Calu3 (cell line): ENCODE results near the gene TRPC6. TPM values are rescaled to one million over a fixed set of nuclear protein-coding genes. Genes with fewer than 3 reads are reported as not detected.

Experiments
- BruUV-seq: library from RNA; stranded (reverse); fragments of 400-500 nt; replicated peaks from 2 replicates; lab custom pipeline; 2021; lab: Mats Ljungman, UMichigan
- CTCF ChIA-PET: fragments of 300-600 bp; sonication (Branson Sonifier 250); formaldehyde crosslinking; loops from one replicate; lab custom pipeline; 2022; ENCODE audit warnings: antibody characterized with exemption; lab: Charles Lee
- DNase-seq: peaks from one replicate; pipeline ENCODE4 v3.0.0; 2022
- H3K27ac Mint-ChIP-seq: one replicate; pipeline ENCODE4 v1.8.0; 2022; ENCODE audit warnings: mixed read lengths; ENCODE audit not compliant: unreplicated experiment
- H3K27me3 Mint-ChIP-seq: one replicate; pipeline ENCODE4 v1.8.0; 2022; ENCODE audit warnings: mixed read lengths; ENCODE audit not compliant: unreplicated experiment
- H3K36me3 Mint-ChIP-seq: one replicate; pipeline ENCODE4 v1.8.0; 2022; ENCODE audit warnings: mild to moderate bottlenecking, moderate library complexity, mixed read lengths; ENCODE audit not compliant: insufficient read depth, unreplicated experiment
- H3K4me1 Mint-ChIP-seq: one replicate; pipeline ENCODE4 v1.8.0; 2022; ENCODE audit warnings: mild to moderate bottlenecking, low read depth, mixed read lengths; ENCODE audit not compliant: unreplicated experiment
- H3K4me3 Mint-ChIP-seq: one replicate; pipeline ENCODE4 v1.8.0; 2022; ENCODE audit warnings: mild to moderate bottlenecking, low read depth, moderate library complexity, mixed read lengths; ENCODE audit not compliant: unreplicated experiment
- H3K9me3 Mint-ChIP-seq: one replicate; pipeline ENCODE4 v1.8.0; 2022; ENCODE audit warnings: low read depth, mixed read lengths; ENCODE audit not compliant: unreplicated experiment
- intact Hi-C: fragments of 100-400 bp; cut with micrococcal nuclease; formaldehyde crosslinking; loops from one replicate; pipeline ENCODE4 v1.10.0; 2022; ENCODE audit not compliant: unreplicated experiment
- total RNA-seq: library from RNA; stranded (reverse); gene quantifications from 2 replicates; pipeline ENCODE4 v1.2.3, GENCODE V29; 2022
- TF ChIP-seq, protein P1 (sequence below): fragments of 200-600 bp; IDR thresholded peaks from one replicate; pipeline ENCODE4 v1.8.0; 2022; ENCODE audit warnings: antibody characterized with exemption; ENCODE audit not compliant: unreplicated experiment

Gene TRPC6
- total RNA-seq, 1 experiment from 2014 or later: not detected

DNA sequence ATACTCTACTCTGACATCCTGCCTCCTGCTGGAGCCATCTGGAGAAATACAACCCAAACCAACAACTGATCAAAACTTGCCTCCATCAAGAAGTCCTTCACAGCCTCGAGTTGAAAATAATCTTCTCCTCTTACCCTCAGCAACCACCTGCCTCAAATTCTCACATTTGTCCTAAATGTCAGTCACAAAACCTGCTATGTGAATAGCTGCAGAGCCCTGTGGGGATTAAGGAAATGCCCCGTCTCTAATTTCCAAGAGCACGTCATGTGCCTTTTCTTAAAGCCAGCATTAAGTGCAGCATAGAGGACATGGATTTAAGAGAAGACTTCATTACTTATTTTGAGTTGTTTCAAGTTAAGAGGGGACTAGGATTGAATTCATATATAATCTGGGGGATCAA, 105.9 kb downstream of the TRPC6 start:
- intact Hi-C loops: no loop called here
- no peaks in the 10 kb centered on the region for H3K36me3 Mint-ChIP-seq
- CTCF ChIA-PET: no interaction called here
- H3K4me3 Mint-ChIP-seq: no peak overlapping the region
- H3K4me1 Mint-ChIP-seq: no peaks in the 10 kb centered on the region
- no peaks in the 10 kb centered on the region for H3K27me3 Mint-ChIP-seq
- DNase-seq: no peak
- TF ChIP-seq, protein P1, sequence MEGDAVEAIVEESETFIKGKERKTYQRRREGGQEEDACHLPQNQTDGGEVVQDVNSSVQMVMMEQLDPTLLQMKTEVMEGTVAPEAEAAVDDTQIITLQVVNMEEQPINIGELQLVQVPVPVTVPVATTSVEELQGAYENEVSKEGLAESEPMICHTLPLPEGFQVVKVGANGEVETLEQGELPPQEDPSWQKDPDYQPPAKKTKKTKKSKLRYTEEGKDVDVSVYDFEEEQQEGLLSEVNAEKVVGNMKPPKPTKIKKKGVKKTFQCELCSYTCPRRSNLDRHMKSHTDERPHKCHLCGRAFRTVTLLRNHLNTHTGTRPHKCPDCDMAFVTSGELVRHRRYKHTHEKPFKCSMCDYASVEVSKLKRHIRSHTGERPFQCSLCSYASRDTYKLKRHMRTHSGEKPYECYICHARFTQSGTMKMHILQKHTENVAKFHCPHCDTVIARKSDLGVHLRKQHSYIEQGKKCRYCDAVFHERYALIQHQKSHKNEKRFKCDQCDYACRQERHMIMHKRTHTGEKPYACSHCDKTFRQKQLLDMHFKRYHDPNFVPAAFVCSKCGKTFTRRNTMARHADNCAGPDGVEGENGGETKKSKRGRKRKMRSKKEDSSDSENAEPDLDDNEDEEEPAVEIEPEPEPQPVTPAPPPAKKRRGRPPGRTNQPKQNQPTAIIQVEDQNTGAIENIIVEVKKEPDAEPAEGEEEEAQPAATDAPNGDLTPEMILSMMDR: no peak
- no TSS peak for BruUV-seq
- H3K9me3 Mint-ChIP-seq: no peaks in the 10 kb centered on the region
- H3K27ac Mint-ChIP-seq: no peak overlapping the region

DNA sequence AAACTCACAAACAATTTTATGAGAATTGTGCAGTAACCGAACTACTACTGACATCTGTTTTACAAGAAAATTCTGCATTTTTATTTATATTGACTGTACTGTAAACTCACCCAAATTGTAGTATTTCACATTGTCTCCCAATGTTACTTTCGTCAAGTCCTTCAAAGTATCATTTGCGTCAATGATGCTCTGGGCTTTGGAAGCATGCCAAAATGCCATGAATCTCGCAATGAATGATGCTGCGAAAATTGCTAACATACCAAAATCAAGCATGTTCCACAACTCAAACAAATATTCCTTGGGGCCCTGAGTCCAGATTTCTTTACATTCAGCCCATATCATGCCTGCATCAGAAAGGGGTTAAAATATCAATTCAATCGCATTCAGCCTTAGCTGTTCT, 107.6 kb downstream of the TRPC6 start:
- TF ChIP-seq, protein P1: no peak
- Mint-ChIP-seq H3K36me3 (no peaks in the 10 kb centered on the region), H3K27ac (no peak overlapping the region), H3K4me3 (no peak overlapping the region), H3K27me3 (no peaks in the 10 kb centered on the region), H3K9me3 (no peaks in the 10 kb centered on the region), H3K4me1 (no peaks in the 10 kb centered on the region)
- intact Hi-C loops: no loop called here
- CTCF ChIA-PET: no interaction called here
- BruUV-seq: no TSS peak
- no peak for DNase-seq

DNA sequence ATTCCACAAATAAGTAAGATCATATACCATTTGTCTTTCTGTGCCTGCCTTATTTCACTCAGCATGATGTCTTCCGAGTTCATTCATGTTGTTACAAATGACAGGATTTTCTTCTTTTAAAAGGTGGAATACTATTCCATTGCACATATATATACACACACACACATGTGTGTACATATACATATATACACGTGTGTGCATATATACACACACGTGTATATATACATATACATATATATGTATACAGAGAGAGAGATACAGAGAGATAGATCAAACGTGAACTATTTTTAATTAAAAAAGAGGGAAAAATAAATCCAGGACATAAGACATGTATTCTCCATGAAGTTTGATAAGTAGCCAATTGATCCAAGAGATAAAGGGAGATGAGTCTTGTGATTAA, 108.1 kb downstream of the TRPC6 start:
- no TSS peak for BruUV-seq
- no peak for DNase-seq
- Mint-ChIP-seq H3K27me3 (no peaks in the 10 kb centered on the region), H3K36me3 (no peaks in the 10 kb centered on the region), H3K9me3 (no peaks in the 10 kb centered on the region), H3K4me3 (no peak overlapping the region), H3K27ac (no peak overlapping the region), H3K4me1 (no peaks in the 10 kb centered on the region)
- intact Hi-C loops: no loop called here
- CTCF ChIA-PET: no interaction called here
- TF ChIP-seq, protein P1: no peak

DNA sequence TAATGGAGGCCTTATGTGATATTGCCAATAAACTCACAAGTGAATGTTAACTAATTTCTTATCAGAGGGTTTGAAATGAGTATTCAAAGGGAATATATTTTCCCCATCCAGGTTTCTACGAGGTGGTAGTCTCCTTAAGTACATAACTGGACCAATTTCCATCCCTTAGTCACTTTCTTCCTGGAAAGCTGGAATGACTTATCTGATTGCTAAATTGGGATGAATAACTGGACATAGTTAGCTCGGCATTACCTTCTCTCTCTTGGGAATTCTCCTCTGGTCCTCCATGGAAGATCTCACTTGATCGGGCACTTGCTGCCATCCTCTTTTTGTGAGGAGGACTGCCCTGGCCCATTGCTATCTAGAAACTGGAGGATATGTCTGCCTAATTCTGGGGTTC, 109.1 kb downstream of the TRPC6 start:
- Mint-ChIP-seq H3K9me3 (no peaks in the 10 kb centered on the region), H3K4me3 (no peak overlapping the region), H3K4me1 (no peaks in the 10 kb centered on the region), H3K27me3 (no peaks in the 10 kb centered on the region), H3K27ac (no peak overlapping the region), H3K36me3 (no peaks in the 10 kb centered on the region)
- intact Hi-C loops: no loop called here
- CTCF ChIA-PET: no interaction called here
- no TSS peak for BruUV-seq
- no peak for DNase-seq
- TF ChIP-seq, protein P1: no peak
